Measurements from ENCODE around the gene C9orf78. TPM values are rescaled to one million over a fixed set of nuclear protein-coding genes. Genes with fewer than 3 reads are reported as not detected.

The C9orf78 gene
- total RNA-seq, 4 donors from 2014 or later: 32.7 to 71.9 (median 43.7) TPM

DNA sequence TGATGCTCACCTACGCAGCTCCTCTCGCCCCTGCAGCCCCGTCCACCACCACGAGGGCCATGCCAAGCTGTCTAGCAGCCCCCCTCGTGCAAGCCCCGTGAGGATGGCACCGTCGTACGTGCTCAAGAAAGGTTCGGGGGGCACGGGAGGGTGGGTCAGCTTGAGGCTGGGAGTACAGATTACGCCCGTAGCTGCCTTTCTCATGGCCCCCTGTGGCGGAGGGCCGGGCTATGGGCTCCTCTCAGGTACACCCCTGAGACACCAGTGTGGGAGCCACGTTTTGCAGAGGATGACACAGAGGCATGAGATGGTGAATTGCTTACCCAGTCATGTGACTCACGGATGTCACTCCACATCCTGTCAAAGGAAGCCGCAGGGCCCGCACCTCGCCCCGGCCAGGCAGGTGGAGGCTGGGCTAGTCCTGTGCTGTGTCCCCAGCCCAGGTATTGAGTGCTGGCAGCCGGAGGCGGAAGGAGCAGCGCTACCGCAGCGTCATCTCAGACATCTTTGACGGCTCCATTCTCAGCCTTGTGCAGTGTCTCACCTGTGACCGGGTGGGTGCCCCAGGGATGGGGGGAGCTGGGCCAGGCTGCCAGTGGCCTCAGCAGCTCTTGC is 33.9 kb upstream of the C9orf78 start:
- no peak overlapping the region for H3K4me3 ChIP-seq
- H3K9me3 ChIP-seq: no peaks in the 10 kb centered on the region
- WGBS: 80% methylated on average over 8 of the region's 28 CpGs
- no peaks in the 10 kb centered on the region for H3K4me1 ChIP-seq
- TF ChIP-seq EP300 (IDR thresholded peaks at IDR 0.05): no peak
- TF ChIP-seq POLR2A (IDR thresholded peaks at IDR 0.05): no peak
- no peak for TF ChIP-seq POLR2AphosphoS5 (IDR thresholded peaks at IDR 0.05)
- no peak for TF ChIP-seq CTCF (IDR thresholded peaks at IDR 0.05)
- H3K27me3 ChIP-seq: no peaks in the 10 kb centered on the region
- H3K27ac ChIP-seq: no peak overlapping the region
- peaks cover 62% of the 10 kb centered on the region for H3K36me3 ChIP-seq
- DNase-seq (ENCODE audit: low spot score in 2 of 2): no peak

DNA sequence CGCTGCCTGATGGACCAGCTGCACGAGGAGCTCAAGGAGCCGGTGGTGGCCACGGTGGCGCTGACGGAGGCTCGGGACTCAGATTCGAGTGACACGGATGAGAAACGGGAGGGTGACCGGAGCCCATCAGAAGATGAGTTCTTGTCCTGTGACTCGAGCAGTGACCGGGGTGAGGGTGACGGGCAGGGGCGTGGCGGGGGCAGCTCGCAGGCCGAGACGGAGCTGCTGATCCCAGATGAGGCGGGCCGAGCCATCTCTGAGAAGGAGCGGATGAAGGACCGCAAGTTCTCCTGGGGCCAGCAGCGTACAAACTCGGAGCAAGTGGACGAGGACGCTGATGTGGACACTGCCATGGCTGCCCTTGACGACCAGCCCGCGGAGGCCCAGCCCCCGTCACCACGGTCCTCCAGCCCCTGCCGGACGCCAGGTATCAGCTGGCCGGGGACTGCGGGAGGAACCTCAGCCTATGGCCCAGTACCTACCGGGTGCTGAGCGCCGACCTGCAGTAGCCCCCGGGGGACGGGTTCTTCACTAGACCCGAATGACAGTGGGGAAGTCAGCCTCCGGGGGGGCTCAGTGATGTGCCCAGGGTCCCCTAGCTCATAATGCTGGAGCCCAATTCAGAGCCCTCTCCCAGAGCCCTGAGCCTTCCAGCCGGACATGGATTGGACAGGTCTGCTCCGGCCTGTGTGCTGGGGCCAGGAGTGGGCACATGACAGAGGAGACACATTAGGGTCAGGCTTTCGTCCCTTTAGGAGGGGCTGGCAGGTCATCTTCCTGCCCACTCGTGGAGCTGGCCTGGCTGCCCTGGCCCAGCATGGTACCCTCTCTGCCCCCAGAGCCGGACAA is 33.2 kb upstream of the C9orf78 start:
- Histone ChIP-seq H3K36me3 (peaks cover 56% of the 10 kb centered on the region), H3K4me3 (no peak overlapping the region), H3K27me3 (no peaks in the 10 kb centered on the region), H3K9me3 (no peaks in the 10 kb centered on the region), H3K27ac (no peak overlapping the region), H3K4me1 (no peaks in the 10 kb centered on the region)
- 92% methylated on average over 23 of the region's 48 CpGs for WGBS
- TF ChIP-seq POLR2AphosphoS5 (IDR thresholded peaks at IDR 0.05) (no peak), CTCF (IDR thresholded peaks at IDR 0.05) (no peak), EP300 (IDR thresholded peaks at IDR 0.05) (no peak), POLR2A (IDR thresholded peaks at IDR 0.05) (no peak)
- no peak for DNase-seq (ENCODE audit: low spot score in 2 of 2)

- no peak for DNase-seq (ENCODE audit: low spot score in 2 of 2)
- no peak for TF ChIP-seq POLR2A (IDR thresholded peaks at IDR 0.05)
- no peak for TF ChIP-seq EP300 (IDR thresholded peaks at IDR 0.05)
- no peak for TF ChIP-seq POLR2AphosphoS5 (IDR thresholded peaks at IDR 0.05)
- TF ChIP-seq CTCF (IDR thresholded peaks at IDR 0.05): no peak
- no peaks in the 10 kb centered on the region for H3K27me3 ChIP-seq
- no peak overlapping the region for H3K4me3 ChIP-seq
- H3K27ac ChIP-seq: no peak overlapping the region
- WGBS: 78% methylated on average over 8 of the region's 17 CpGs
- H3K9me3 ChIP-seq: no peaks in the 10 kb centered on the region
- H3K36me3 ChIP-seq: peaks cover 63% of the 10 kb centered on the region
- no peaks in the 10 kb centered on the region for H3K4me1 ChIP-seq
Measured at GRCh38 chr9:129867136-129868022, 32.3 kb upstream of the C9orf78 start.

- H3K36me3 ChIP-seq: peaks cover 71% of the 10 kb centered on the region
- H3K4me1 ChIP-seq: no peaks in the 10 kb centered on the region
- no peaks in the 10 kb centered on the region for H3K9me3 ChIP-seq
- TF ChIP-seq POLR2AphosphoS5 (IDR thresholded peaks at IDR 0.05) (no peak), CTCF (IDR thresholded peaks at IDR 0.05) (no peak), EP300 (IDR thresholded peaks at IDR 0.05) (no peak), POLR2A (IDR thresholded peaks at IDR 0.05) (no peak)
- H3K27me3 ChIP-seq: no peaks in the 10 kb centered on the region
- 68% methylated on average over 7 of the region's 17 CpGs for WGBS
- no peak overlapping the region for H3K4me3 ChIP-seq
- no peak overlapping the region for H3K27ac ChIP-seq
- no peak for DNase-seq (ENCODE audit: low spot score in 2 of 2)
Measured at GRCh38 chr9:129866394-129867135, 31.5 kb upstream of the C9orf78 start.

All from suprapubic skin (tissue), 4 donors.